Erythroblast (primary cell): Measurements from ENCODE around the gene HLCS.

Source experiments
- GATA1 ChIP-seq: IDR thresholded peaks from 2 replicates; pipeline ENCODE4 v1.6.1; 2011; ENCODE audit warnings: low read depth, mild to moderate bottlenecking, control low read depth, low read length, moderate library complexity
- POLR2A ChIP-seq: IDR thresholded peaks from 2 replicates; pipeline ENCODE4 v1.6.1; 2011; ENCODE audit warnings: mild to moderate bottlenecking, low read length

DNA sequence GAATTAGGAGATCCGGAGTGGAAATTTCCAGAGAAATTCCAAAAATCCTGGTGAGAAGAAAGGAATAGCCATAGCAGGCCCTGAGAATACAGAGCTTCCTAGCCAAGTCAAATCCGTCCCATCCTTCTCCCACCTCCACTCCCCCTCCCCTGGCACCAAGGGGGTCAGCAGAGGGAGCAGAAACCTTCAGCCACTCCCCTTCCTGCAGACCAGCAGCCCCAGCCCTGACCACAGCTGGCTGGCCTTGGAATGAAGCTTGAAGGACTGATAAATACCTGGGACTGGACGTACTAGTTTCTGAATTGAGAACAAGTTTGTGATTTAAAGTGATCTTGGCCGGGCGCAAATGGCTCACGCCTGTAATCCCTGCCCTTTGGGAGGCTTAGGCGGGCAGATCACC is 26.2 kb upstream of the HLCS start:
- TF ChIP-seq GATA1 (no peak), POLR2A (no peak)
